Measurements from ENCODE around the gene PHC3.

Gene PHC3

DNA sequence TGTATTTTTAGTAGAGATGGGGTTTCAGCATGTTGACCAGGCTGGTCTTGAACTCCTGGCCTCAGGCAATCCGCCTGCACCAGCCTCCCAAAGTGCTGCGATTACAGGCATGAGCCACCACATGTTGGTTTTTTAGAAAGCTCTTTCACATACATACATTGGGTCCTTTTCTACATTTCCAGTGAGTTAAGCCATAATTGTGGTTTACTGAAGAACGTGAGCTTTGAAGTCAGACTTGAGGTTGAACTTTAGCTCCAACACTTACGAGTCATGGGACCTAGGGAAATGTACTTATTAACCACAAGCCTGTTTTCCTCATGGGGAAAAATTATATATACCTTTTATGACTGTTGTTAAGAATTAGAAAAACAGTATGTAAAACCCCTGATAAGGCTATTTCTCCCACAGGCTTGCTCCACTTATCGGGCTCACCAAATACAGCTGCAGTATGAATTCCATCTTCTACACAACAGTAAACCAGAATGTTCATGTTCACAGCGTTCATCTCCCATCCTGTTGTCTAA lies 104.8 kb downstream of the PHC3 start:
- DNase-seq: no peak

DNA sequence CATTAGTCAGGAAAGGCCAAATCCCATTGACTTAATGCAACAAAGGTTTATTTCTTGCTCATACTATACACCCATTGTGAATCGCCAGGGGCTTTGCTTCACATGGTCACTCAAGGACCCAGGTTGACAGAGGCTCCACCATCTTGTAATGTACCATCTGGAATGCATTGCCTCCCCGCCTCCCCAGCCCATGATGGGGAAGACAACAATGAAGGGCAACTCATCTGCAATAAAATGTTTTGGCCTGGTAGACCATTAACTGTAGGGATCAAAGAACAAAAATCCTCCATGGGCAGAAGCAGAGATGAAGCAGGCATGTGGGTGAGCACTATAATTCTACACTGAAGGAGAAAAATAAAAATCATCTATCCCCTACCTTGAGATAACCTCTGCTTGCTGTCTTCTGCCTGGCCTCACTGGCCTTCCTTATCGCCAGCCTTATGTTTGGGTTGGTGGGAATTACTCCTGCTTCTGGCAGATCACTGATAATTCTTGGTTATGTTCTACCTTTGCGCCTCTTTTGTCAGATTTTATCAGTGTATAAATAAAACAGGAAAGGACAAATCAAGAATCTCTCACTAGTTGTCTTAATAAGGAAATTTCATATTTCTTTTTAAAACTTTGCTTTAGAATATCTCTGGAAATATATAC lies 106.0 kb downstream of the PHC3 start:
- no peak for DNase-seq

DNA sequence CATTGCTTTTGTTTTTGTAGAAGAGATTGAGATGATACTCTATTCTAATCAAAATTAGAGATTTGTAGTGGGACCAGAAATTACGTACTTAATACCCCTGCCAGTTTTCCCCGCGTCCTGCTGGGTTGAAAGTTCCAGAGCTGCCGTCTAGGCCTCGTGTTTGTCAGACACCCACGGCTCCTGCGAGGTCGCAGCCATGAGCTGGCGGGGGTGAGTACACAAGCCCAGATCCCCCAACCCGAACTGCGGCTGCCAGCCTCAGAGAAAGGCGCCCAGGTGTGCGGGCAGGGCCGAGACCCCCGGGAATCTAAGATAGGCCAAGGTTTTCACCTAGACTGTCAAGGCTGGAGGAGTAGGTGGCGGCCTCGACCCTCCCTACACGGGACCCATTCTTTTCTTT lies 117.4 kb downstream of the PHC3 start:
- DNase-seq: no peak

- DNase-seq: no peak
These were observed 117.8 kb downstream of the PHC3 start for GRCh38 chr3:170063691-170064090.

DNA sequence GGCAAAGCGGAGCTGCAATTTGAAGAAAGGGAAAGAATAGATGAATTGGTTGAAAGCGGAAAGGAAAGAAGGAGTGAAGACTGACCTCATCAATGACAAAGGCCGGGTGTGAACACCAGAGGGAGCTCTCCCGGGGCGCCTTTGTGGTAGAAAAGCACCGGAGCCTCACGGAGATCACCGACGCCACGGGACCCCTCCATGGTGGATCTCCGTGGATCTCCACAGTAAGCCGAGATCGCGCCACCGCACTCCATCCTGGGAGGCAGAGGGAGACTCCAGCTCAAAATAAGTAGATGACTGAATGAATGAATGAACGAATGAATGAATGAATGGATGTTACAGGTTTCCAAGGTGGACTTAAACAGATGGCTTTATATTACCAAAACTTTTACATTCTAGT lies 118.8 kb downstream of the PHC3 start:
- no peak for DNase-seq

- DNase-seq: no peak
These were observed 119.5 kb downstream of the PHC3 start for GRCh38 chr3:170062068-170062467.

DNA sequence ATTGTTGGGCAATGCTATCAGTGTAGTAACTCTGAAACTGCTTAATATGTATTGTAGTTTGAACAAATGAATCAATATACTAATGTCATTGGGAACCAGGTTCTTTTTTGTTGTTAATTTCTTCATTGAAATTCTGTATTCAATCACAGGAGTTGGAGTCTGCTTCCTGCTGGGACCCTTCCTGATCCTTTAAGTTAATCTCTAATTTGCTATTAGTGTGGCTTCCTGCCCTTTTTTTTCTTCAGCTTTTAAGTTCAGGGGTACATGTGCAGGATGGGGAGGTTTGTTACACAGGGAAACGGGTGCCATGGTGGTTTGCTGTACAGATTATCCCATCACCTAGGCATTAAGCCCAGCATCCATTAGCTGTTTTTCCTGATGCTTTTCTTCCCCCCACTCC lies 122.1 kb downstream of the PHC3 start:
- DNase-seq: no peak

- DNase-seq: no peak
These were observed 123.4 kb downstream of the PHC3 start for GRCh38 chr3:170058127-170058526.

DNA sequence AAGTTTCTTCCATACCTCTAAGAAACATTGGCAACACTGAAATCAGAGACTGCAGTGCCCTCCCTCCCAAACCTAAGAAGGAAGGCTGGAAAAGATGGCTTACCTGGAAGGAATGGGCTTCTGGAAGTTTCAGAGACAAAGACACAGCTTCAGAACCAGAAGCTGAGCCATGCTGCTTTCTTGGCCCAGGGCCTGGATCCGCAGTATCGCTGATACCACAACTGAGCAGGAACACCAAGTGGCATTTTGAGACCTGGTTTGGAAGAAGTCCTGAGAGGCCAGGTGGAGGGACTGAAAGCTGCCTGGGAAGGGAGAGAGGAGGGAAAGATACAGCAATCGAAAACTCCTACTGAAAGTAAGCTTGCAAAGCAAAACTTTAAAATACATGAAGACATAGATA lies 124.0 kb downstream of the PHC3 start:
- no peak for DNase-seq

GRCh38 chr3:170056710-170057454 lies 124.7 kb downstream of the PHC3 start:
- no peak for DNase-seq

- DNase-seq: peak; percentile 18 to 39
These were observed 126.3 kb downstream of the PHC3 start for GRCh38 chr3:170055209-170055608.

- DNase-seq: no peak
These were observed 127.3 kb downstream of the PHC3 start for GRCh38 chr3:170054204-170054603.

DNA sequence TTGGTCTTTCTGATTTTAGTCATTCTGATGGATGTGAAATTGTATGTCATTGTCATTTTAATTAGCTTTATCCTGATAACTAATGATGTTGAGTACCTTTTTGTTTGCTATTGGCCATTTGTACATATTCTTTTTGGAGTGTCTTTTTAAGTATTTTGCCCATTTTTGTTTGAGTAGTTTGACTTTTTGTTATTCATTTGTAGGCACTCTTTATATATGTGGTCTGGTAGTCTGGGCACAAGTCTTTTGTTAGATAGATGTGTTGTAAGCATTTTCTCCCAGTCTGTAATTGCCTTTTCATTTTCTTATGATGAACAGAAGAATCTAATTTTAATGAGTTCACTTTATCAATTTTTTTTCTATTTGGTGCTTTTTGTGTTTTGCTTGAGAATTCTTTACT lies 129.1 kb downstream of the PHC3 start:
- no peak for DNase-seq

GRCh38 chr3:170050753-170051152 lies 130.8 kb downstream of the PHC3 start:
- DNase-seq: no peak

DNA sequence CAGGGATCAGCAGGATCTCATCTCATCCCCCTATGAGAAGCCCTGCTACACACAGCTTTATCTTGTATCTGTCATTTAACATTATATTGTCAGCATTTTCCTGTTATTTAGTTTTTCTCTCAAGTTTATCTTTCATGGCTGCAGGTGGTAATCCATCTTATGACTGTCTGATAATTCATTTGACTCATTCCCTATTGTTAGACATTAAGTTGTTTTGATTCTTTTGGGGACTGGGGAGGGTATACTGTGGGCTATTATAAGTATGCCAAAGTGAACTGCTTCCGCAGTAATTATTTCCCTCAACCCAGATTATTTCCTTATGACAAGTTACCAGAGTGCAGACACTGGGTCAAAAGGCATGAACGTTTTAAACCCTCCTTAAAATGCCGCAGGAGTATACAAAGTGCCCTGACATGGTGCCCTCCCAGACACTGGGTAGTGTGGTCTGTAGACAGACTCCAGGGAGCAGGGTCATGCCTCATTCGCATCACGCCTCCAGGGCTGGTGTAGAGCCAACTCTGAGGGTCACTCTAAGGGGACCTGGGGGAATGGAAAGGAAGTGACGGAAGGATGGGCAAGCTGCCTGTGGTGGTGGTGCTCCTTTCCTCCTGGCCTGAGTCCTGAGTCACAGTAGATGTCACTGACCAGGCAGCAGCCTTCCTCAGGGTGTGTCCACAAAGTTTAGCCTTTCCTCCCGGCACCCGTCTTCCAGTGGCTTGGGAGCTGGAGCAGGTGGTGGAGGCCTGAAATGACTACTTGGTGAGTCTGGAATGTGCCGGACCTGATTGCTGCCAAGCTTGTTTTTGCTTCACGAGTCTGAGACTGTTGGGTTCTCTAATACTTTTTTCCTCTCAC lies 132.2 kb downstream of the PHC3 start:
- DNase-seq: no peak

DNA sequence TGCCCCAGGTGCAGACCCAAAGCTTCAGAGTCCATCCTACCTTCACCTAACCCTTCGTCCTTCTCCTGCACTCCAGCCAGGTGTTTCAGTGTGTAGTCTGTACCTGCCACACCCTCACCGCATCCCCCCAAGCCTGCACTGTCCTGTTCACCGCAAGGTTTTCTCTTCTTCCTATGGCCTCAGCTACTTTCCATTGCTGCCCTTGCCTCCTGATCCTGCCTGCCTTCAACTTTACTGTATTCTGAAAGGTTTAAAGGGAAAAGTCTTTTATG lies 134.5 kb downstream of the PHC3 start:
- DNase-seq: no peak

DNA sequence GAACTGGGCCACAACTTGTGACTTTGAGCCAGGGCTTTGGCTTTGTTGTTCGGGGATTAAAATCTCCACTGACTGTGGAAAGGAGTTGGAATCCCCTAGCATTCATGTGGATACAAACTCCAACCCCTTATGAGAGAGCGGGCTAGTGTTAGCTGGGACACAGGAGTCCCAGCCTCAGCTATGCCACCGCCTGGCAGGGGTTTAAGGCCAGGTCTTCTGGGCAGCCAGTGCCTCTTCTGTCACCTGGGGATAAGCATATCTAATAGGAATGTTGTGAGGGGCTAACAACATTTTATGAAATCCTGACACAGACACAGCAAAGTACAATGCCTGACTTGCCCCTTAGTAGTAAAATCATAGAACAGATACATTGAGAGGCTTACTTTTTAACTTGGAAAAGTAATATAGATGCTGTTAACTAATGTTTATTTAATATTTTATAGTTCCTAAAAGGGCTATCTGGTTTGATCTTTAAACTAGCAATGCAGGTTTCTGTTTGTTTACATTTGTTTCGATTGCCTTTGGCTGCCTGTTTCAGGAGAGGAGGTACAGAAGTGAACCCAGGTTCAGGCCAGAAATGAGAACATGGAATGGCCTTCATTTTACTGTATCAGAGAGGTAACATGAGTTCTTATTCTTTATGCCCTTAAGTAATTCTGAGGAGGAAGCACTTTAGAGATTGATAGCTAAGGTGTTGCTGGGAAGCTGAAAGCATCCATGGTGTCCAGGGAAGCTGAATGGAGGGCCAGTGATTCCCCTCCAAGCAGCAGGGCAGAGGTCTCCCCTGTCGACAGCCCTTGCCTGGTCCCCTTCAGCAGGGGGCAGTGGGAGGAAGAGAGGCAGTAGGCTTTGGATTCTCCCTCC lies 135.0 kb downstream of the PHC3 start:
- no peak for DNase-seq

- DNase-seq: no peak
These were observed 136.7 kb downstream of the PHC3 start for GRCh38 chr3:170044795-170045244.

DNA sequence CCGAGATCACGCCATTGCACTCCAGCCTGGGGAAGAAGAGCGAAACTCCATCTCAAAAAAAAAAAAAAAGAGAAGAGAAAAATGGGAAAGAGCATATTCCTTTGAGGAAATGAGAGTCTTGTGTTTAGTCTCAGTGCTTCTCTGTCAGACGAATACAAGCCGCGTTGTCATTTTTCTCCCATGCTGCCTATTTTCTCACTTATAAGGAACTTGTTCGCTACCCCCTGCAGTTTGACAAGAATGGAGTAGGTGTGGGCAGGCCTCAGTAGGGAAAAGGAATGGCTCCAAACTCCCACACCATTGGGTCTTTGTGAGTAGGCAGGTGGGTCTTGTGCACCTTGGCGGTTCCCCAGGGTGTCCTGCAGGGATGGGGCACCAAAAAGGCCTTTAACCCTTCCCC lies 137.3 kb downstream of the PHC3 start:
- no peak for DNase-seq

- DNase-seq: no peak
These were observed 138.0 kb downstream of the PHC3 start for GRCh38 chr3:170043506-170043905.

DNA sequence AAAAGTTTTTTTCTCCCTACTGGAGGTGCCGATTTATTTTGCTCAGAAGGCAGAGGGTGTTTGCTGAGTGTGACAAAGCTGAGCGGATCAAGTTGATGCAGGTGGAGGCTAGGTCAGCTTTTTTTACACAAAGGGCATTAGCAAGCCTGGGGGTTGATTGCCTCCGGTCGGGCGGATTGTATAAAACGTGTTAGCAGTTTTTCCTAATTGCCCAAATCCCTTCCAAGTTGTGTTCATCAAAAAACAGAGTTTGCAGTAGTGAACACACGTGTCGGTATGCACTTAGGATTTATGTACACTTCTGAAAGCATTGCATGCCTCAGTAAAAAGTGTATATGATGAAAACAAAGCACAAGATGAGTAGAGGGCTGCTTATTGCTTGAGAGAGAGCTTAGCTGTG lies 141.1 kb downstream of the PHC3 start:
- no peak for DNase-seq

DNA sequence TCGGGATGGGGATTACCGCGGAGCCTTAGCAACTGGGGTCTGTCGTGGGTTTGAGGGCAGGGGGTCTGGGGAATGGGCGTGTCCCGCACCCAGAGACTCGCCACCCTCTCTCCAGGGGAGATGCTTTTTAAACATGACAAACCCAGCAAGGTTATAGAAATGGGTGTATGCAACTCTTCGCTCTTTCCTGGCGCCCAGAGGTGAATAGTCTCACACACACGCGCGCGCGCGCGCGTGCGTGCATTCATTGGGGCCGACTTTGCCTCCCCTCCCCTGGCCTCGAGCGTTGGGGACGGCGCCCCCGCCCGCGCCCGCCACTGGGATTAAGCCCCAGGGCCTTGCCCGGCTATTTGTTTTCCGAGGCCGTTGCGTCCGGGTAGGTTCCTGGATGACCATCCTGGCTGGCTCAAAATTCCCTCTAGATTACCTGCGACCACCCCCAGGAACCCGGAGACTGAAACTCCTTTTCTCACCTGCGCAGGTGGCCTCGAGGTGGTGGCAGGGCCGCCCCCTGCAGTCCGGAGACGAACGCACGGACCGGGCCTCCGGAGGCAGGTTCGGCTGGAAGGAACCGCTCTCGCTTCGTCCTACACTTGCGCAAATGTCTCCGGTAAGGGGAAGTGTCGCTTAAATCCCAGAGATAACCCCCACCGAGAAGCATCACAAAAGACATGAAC lies 143.0 kb downstream of the PHC3 start:
- DNase-seq: peak; percentile 19 to 41
